HEK293T (cell line): ENCODE data around the gene ARRB1.
"Not testable (repeated sequence)": the region's sequence is repeated elsewhere in the genome, so short reads cannot be mapped to it uniquely, and the experiment has no call there.

Experiments
- BHLHE40 ChIP-seq: fragments of 450-650 bp; IDR thresholded peaks from 2 replicates; pipeline ENCODE4 v1.6.1; 2016; ENCODE audit warnings: mild to moderate bottlenecking, moderate library complexity, borderline replicate concordance
- ELF4 ChIP-seq: fragments of 450-650 bp; IDR thresholded peaks from 2 replicates; pipeline ENCODE4 v1.6.1; 2017; ENCODE audit warnings: antibody characterized with exemption
- FOXA1 ChIP-seq: fragments of 450-650 bp; IDR thresholded peaks from 2 replicates; pipeline ENCODE4 v1.6.1; 2016; ENCODE audit warnings: mild to moderate bottlenecking
- FOXM1 ChIP-seq: fragments of 450-650 bp; IDR thresholded peaks from 2 replicates; pipeline ENCODE4 v1.6.1; 2017; ENCODE audit warnings: mild to moderate bottlenecking, borderline replicate concordance
- SP1 ChIP-seq: fragments of 450-650 bp; IDR thresholded peaks from 2 replicates; pipeline ENCODE4 v1.6.1; 2017
- TARDBP ChIP-seq: fragments of 450-650 bp; IDR thresholded peaks from 2 replicates; pipeline ENCODE4 v1.6.1; 2016

- not testable (repeated sequence) for TF ChIP-seq BHLHE40, SP1, FOXA1, ELF4, TARDBP, FOXM1
Measured at GRCh38 chr11:75366826-75367225, 15.4 kb upstream of the ARRB1 start.
